HG02970 (cell line): Measurements from ENCODE around the gene ITLN1.

Source experiments
- ATAC-seq: cut with Tn5 transposase; IDR thresholded peaks from one replicate; pipeline ENCODE4 v1.9.1; 2021; ENCODE audit warnings: mild to moderate bottlenecking, moderate library complexity, moderate number of reproducible peaks; ENCODE audit not compliant: unreplicated experiment, low FRiP score

ITLN1 gene

DNA sequence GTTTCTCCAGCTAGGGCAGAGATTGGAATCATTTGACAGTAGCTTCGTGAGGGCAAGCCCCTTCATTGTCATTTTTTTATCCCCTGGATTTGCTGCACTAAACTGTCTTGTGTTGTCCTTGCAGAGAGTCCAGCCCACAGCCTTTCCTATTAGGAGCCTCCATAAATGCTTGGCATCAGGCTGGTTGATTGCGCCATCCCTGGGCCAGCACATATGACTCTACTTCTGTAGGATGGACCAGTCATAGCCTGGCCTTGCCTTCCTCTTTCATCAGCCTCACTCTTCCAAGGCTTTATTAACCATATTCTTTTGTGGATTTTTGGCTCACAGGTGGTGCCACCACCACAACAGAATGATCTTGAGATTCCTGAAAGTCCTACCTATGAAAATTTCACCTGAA, 57.6 kb downstream of the ITLN1 start:
- ATAC-seq = no peak

GRCh38 chr1:160826546-160826945, 58.4 kb downstream of the ITLN1 start:
- ATAC-seq = no peak
